ENCODE results near the gene IGFBP4.

Gene IGFBP4

GRCh38 chr17:40457369-40457768 lies 14.1 kb downstream of the IGFBP4 start:
- TF ChIP-seq, protein P1, sequence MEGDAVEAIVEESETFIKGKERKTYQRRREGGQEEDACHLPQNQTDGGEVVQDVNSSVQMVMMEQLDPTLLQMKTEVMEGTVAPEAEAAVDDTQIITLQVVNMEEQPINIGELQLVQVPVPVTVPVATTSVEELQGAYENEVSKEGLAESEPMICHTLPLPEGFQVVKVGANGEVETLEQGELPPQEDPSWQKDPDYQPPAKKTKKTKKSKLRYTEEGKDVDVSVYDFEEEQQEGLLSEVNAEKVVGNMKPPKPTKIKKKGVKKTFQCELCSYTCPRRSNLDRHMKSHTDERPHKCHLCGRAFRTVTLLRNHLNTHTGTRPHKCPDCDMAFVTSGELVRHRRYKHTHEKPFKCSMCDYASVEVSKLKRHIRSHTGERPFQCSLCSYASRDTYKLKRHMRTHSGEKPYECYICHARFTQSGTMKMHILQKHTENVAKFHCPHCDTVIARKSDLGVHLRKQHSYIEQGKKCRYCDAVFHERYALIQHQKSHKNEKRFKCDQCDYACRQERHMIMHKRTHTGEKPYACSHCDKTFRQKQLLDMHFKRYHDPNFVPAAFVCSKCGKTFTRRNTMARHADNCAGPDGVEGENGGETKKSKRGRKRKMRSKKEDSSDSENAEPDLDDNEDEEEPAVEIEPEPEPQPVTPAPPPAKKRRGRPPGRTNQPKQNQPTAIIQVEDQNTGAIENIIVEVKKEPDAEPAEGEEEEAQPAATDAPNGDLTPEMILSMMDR (IDR thresholded peaks at IDR 0.05; ENCODE audit: extremely low read depth, missing control alignments) = no peak
- DNase-seq (ENCODE audit: low spot score) = no peak

DNA sequence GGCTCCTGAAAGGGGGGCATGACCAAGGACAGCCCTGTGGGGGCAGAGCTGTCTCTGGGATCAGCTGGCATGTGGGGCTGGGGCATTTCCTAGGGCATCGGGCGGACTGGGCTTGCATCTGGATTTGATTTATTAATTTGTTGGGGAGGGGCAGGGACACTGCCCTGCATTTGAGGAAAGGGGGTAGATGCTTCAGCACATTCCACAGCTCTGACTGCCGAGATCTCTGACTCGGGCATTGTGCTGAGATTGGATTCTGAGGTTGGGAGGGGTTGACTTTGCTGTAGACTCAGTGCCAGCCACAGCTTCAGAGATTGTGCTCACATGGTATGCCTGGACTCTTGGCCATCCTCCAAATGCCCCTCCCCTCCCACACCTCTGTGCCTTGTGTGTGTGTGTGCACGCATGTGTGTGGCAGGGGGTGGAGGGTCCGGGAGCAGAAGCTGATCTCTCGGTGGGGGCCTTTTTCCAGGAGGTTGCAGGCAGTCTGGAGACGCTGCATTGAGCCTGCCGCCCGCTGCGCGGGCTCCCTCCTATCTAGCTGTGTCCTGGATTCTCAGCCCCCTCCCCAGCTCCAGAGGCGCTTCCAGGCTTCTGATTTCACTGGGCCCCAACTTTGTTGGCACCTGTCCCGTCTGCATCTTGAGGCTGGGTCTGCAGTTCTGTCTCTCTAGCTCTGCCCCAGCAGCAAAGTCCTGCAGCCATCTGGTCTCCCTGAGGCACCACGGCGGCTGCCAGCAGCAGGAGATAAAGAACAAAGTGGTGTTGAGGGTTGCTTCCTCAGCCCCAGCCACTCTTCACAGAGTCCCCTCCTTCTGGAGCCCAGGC lies 14.9 kb downstream of the IGFBP4 start:
- TF ChIP-seq, protein P1 (IDR thresholded peaks at IDR 0.05; ENCODE audit: extremely low read depth, missing control alignments) = no peak
- no peak for DNase-seq (ENCODE audit: low spot score)

DNA sequence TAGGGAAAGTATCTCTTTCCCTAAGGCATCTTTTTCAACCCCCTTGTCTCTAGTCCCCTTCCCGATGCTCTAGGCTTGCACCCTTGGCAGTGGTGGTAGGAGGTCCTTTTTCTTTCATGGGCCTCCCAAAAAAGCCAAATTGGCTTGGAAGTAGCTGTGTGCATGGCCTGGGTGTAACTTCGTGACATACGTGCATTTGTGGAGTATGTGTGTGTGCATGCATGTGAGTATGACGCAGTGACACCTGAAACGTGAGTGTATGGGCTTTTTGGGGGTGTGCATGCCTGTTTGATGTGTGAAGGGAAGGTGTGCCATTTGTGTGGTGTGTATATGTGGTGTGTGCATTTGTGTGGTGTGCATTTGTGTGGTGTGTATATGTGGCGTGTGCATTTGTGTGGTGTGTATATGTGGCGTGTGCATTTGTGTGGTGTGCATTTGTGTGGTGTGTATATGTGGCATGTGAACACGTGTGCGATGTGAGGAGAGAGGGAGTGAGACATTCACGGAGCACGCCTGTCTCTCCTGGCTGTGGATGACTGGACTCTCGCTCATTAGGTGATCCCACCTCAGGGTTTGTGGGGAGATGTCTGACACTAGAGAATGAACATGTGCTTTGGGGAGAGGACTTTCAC lies 15.7 kb downstream of the IGFBP4 start:
- TF ChIP-seq, protein P1 (IDR thresholded peaks at IDR 0.05; ENCODE audit: extremely low read depth, missing control alignments) = no peak
- DNase-seq (ENCODE audit: low spot score) = no peak

DNA sequence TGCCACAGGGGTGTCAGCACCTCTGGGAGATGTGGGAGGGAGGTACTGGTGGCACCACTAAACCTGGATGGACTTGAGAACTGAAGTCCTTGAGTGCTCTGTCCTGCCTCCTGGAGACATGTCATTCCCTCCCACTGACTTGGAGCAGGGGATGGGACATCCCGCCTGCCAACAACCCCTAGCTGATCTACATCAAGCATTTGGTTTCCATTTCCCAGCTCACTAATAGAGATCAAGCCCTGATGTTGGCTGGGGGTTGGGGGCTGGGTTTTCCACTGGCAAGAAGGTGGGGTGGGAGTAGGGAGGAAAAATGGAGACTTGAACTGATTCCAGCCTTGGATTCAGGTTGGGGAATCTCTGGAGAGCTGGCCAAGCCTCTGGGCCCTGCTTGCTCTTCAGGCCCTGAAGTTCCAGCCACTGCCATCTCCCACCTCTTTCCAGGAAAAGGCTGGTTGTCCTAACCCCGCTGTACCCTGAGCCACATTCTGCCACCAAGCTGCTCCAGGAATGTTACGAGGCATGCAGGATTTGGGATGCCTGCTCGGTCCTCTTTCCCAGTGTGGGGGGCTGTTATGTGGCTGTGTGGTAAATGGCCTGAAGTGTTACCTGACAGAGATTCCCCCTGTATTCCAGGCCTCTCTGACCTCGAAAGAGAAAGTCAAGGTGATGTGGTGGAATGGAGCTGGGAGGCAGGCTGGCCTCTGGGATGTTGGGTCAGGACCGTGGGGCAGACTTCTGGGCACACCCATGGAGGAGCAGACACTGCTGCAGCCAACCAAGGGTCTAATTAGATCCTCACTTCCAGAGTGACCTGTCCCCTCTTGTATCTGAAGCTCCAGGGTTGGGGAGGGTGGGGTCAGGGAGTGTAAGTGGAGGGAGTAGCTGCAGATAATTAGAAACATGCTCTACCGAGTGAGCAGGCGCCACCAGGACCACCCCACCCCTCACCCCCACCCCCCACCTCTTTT lies 16.7 kb downstream of the IGFBP4 start:
- TF ChIP-seq, protein P1 (IDR thresholded peaks at IDR 0.05; ENCODE audit: extremely low read depth, missing control alignments) = no peak
- no peak for DNase-seq (ENCODE audit: low spot score)

- TF ChIP-seq, protein P1 (IDR thresholded peaks at IDR 0.05; ENCODE audit: extremely low read depth, missing control alignments) = no peak
- no peak for DNase-seq (ENCODE audit: low spot score)
Observed at GRCh38 chr17:40460604-40460967, 17.3 kb downstream of the IGFBP4 start.

GRCh38 chr17:40460968-40461731 lies 17.9 kb downstream of the IGFBP4 start:
- TF ChIP-seq, protein P1 (IDR thresholded peaks at IDR 0.05; ENCODE audit: extremely low read depth, missing control alignments) = no peak
- DNase-seq (ENCODE audit: low spot score) = no peak
